Esophagus muscularis mucosa (tissue), 4 donors: Measurements from ENCODE around the gene ELP1. TPM values are rescaled to one million over a fixed set of nuclear protein-coding genes. Genes with fewer than 3 reads are reported as not detected.
"Not testable (repeated sequence)": the region's sequence is repeated elsewhere in the genome, so short reads cannot be mapped to it uniquely, and the experiment has no call there.

Experiments
- DNase-seq: peaks from one replicate; pipeline ENCODE4 v3.0.0-alpha.2; 2017; ENCODE audit errors: extremely low spot score
- H3K27ac ChIP-seq, 4 donors: fragments of 200-600 bp; sonication (generic); replicated peaks in 1 of 4; 1 replicate in 3 of 4; 2 replicates in 1 of 4; pipeline ENCODE4 v1.5.1; 2016 to 2019; ENCODE audit warnings: mild to moderate bottlenecking in 1 of 4
- H3K27me3 ChIP-seq, 4 donors: fragments of 200-600 bp; sonication (generic); one replicate each; pipeline versions ENCODE4 v1.5.1 to v1.6.0; 2016 to 2019
- H3K36me3 ChIP-seq, 4 donors: fragments of 200-600 bp; sonication (generic); one replicate each; pipeline ENCODE4 v1.5.1; 2016 to 2019
- H3K4me1 ChIP-seq, 4 donors: fragments of 200-600 bp; sonication (generic); one replicate each; pipeline ENCODE4 v1.5.1; 2016 to 2019
- H3K4me3 ChIP-seq, 4 donors: fragments of 200-600 bp; sonication (generic); 1 replicate in 2 of 4; 2 replicates in 2 of 4; pipeline ENCODE4 v1.5.1; 2016 to 2019; ENCODE audit warnings: mild to moderate bottlenecking in 4 of 4, moderate library complexity in 1 of 4
- H3K9me3 ChIP-seq, 4 donors: fragments of 200-600 bp; sonication (generic); 1 replicate in 3 of 4; 2 replicates in 1 of 4; pipeline ENCODE4 v1.5.1; 2016 to 2019
- CTCF ChIP-seq, 3 experiments: fragments of 200-600 bp in 2 of 3; fragments of 450-650 bp in 1 of 3; sonication (generic) in 2 of 3; IDR thresholded peaks; one replicate each; pipeline ENCODE4 v1.5.1; 2017 to 2019; ENCODE audit warnings: antibody characterized with exemption in 3 of 3, mild to moderate bottlenecking in 2 of 3, moderate library complexity in 1 of 3
- EP300 ChIP-seq: sonication (generic); formaldehyde crosslinking; IDR thresholded peaks from one replicate; pipeline ENCODE4 v1.6.1; 2017; ENCODE audit warnings: antibody characterized with exemption
- POLR2A ChIP-seq: fragments of 450-650 bp; IDR thresholded peaks from one replicate; pipeline ENCODE4 v1.6.1; 2017; ENCODE audit warnings: antibody characterized with exemption, moderate library complexity, mild to moderate bottlenecking, low read depth
- POLR2AphosphoS5 ChIP-seq, 2 donors: sonication (generic); formaldehyde crosslinking; IDR thresholded peaks; one replicate each; pipeline ENCODE4 v1.6.1; 2017; ENCODE audit warnings: antibody characterized with exemption in 2 of 2
- WGBS: methylation state at CpG from one replicate; pipeline ENCODE4 v1.1.5; 2018; 5-methylcytosine and 5-hydroxymethylcytosine counted together
- intact Hi-C: fragments of 100-400 bp; cut with DNase I; formaldehyde crosslinking; loops from one replicate; pipeline ENCODE4 v1.15.1; 2023
- total RNA-seq, 4 donors: library from RNA; depleted of rRNA; stranded (reverse); fragments of >200 nt; gene quantifications; one replicate each; pipeline versions ENCODE4 v1.1.0 to v1.2.1, GENCODE V29; 2016

The ELP1 gene
- total RNA-seq, 4 donors from 2014 or later = 14.1 to 16.2 (median 14.5) TPM

DNA sequence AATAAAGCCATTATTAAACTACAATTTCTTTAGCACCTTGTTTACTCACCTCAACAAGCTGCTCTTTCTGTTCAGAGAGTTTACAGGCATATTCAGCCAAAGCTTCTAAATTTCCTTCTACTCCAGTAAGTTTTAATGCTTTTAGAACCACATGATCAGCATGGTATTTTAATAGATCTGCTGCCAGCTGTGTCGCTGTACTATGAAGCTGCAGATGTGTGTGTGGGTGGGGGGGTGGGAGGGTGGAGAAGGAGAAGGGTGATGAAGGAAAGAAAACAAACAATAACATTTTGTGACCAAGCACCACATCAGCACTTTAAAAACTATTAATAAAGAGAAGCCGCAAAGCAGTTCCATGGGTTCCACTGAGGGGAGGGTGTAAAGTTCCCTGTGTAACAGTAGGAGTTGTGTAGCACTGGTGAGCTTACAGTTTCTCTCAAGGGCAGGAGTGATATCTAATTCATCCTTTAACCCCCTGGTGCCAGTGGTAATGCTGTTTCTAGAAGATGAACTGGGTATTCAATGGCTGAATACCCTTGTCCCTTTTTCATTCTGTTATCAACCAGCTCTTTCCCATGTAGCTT is 38.8 kb upstream of the ELP1 start:
- no peaks in the 10 kb centered on the region for H3K9me3 ChIP-seq
- DNase-seq = no peak
- no peak overlapping the region for H3K4me3 ChIP-seq
- H3K27me3 ChIP-seq = no peaks in the 10 kb centered on the region
- WGBS = 29% methylated on average over 2 of the region's 2 CpGs
- H3K36me3 ChIP-seq = peaks cover 0 to 28% (median 14%) of the 10 kb centered on the region in 4 donors
- no peak for TF ChIP-seq EP300
- TF ChIP-seq POLR2AphosphoS5 (IDR thresholded peaks at IDR 0.05) = no peak
- no peak for TF ChIP-seq POLR2A
- no peak for TF ChIP-seq CTCF (IDR thresholded peaks at IDR 0.05)
- H3K27ac ChIP-seq = peak overlapping the region in 2 of 4 donors; percentile 28 to 43
- H3K4me1 ChIP-seq = peaks cover 33 to 38% (median 37%) of the 10 kb centered on the region in 4 donors
- intact Hi-C loops = no loop called here

- Histone ChIP-seq H3K27ac (peak overlapping the region in 2 of 4 donors; percentile 28 to 43), H3K9me3 (no peaks in the 10 kb centered on the region), H3K4me3 (no peak overlapping the region), H3K36me3 (peaks cover 0 to 28% (median 14%) of the 10 kb centered on the region in 4 donors), H3K4me1 (peaks cover 33 to 41% (median 40%) of the 10 kb centered on the region in 4 donors), H3K27me3 (no peaks in the 10 kb centered on the region)
- intact Hi-C loops = no loop called here
- DNase-seq = no peak
- 81% methylated on average over 3 of the region's 3 CpGs for WGBS
- no peak for TF ChIP-seq POLR2AphosphoS5 (IDR thresholded peaks at IDR 0.05)
- TF ChIP-seq CTCF (IDR thresholded peaks at IDR 0.05) = no peak
- no peak for TF ChIP-seq EP300
- TF ChIP-seq POLR2A = no peak
Observed at GRCh38 chr9:108972186-108972585, 38.3 kb upstream of the ELP1 start.

GRCh38 chr9:108971392-108971791 is 37.5 kb upstream of the ELP1 start:
- intact Hi-C loops, H3K4me3 ChIP-seq, H3K9me3 ChIP-seq, DNase-seq, H3K27ac ChIP-seq, H3K27me3 ChIP-seq: not testable (repeated sequence)
- Histone ChIP-seq H3K4me1 (peaks cover 33 to 41% (median 40%) of the 10 kb centered on the region in 4 donors), H3K36me3 (peaks cover 0 to 23% (median 11%) of the 10 kb centered on the region in 4 donors)
- 93% methylated on average over 2 of the region's 2 CpGs for WGBS

GRCh38 chr9:108967916-108968315 is 34.0 kb upstream of the ELP1 start:
- no peaks in the 10 kb centered on the region for H3K27me3 ChIP-seq
- H3K4me3 ChIP-seq = no peak overlapping the region
- intact Hi-C loops = no loop called here
- H3K27ac ChIP-seq = peak overlapping the region in 1 of 4 donors; percentile 15
- H3K36me3 ChIP-seq = peaks cover 0 to 47% (median 17%) of the 10 kb centered on the region in 4 donors
- no peak for DNase-seq
- H3K4me1 ChIP-seq = peaks cover 16 to 29% (median 24%) of the 10 kb centered on the region in 4 donors
- TF ChIP-seq EP300 (no peak), POLR2A (no peak), POLR2AphosphoS5 (IDR thresholded peaks at IDR 0.05) (no peak), CTCF (IDR thresholded peaks at IDR 0.05) (no peak)
- no peaks in the 10 kb centered on the region for H3K9me3 ChIP-seq

DNA sequence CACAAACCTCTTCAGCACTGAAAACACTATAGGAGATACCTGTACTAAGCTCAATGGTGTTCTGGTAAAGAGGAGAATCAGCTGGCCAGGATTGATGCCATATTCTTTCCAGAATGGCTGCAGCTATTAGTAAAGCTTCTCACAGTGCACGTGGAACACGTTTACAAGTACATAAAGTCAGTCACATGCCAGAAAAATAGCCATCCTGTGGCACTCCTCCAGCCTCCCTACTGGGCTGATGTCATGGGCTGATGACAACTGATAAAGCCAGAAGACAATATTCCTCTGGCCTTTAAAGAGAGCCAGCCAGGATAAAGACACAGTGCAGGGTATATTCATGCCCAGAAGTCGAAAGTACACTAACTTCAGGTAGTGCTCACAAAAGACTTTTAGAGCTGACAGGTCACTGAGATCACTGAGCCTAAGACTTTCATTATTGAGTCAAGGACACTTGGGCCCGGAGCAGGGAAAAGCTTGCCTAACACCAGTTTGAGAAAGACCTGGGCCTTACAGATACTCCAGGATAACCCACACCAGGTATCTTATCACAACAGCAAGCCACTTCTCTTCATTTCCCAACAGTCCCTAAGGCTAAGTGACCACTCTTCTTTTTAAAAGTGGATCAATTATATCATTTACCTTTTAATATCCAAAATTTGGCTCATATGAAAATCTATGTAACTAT is 29.7 kb upstream of the ELP1 start:
- no peak overlapping the region for H3K4me3 ChIP-seq
- no peak overlapping the region for H3K27ac ChIP-seq
- H3K4me1 ChIP-seq = peaks cover 12 to 23% (median 16%) of the 10 kb centered on the region in 4 donors
- DNase-seq = no peak
- TF ChIP-seq EP300 = no peak
- TF ChIP-seq POLR2AphosphoS5 (IDR thresholded peaks at IDR 0.05) = no peak
- TF ChIP-seq CTCF (IDR thresholded peaks at IDR 0.05) = no peak
- no peak for TF ChIP-seq POLR2A
- peaks cover 0 to 24% (median 9%) of the 10 kb centered on the region in 4 donors for H3K36me3 ChIP-seq
- 76% methylated on average over 4 of the region's 4 CpGs for WGBS
- no peaks in the 10 kb centered on the region for H3K27me3 ChIP-seq
- intact Hi-C loops = no loop called here
- H3K9me3 ChIP-seq = no peaks in the 10 kb centered on the region
